Stimulated activated naive CD4-positive, alpha-beta T cell (primary cell): ENCODE data around the gene SLC9A7.
"Not testable (repeated sequence)": the region's sequence is repeated elsewhere in the genome, so short reads cannot be mapped to it uniquely, and the experiment has no call there.

Experiments used
- DNase-seq, 6 experiments: peaks; one replicate each; lab custom pipeline; 2025; lab: John Stamatoyannopoulos, UW

Gene SLC9A7

DNA sequence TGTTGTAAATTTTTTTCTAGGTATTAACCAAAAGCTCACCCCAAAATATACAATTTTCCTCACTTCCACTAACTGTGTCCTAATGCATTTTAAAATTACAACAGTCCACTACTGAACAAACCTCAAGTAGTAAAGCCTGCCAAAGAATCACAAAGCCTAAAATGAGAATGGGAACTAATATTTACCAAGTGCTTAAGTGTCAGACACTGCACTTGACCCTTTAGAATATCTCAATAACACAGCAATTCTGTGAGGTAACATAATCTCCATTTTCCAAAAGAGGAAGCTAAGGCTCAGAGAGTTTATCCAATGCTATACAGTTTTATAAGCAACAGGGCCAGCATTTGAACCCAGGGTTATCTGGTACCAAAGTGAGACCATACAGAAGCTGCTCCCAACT lies 4.9 kb downstream of the SLC9A7 start:
- no peak for DNase-seq

GRCh38 chrX:46750889-46751288 lies 8.0 kb downstream of the SLC9A7 start:
- no peak for DNase-seq

DNA sequence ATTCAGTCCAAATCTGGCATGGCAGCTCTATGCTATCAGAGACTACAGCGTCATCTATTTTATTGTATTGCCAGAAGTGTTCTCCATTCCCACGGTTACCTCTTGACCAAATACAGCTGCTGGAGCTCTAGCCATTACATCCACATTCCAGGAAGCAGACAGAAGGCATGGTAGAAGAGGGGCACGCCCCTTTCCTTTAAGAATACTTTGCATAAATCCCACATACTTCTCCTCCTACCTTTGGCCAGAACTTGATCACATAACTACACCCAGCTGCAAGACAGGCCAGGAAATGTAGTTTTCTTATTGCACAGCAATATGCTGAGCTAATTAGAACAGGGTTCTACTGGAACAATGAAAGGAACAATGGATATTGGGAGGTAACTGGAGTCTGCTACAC lies 14.9 kb downstream of the SLC9A7 start:
- DNase-seq = no peak

DNA sequence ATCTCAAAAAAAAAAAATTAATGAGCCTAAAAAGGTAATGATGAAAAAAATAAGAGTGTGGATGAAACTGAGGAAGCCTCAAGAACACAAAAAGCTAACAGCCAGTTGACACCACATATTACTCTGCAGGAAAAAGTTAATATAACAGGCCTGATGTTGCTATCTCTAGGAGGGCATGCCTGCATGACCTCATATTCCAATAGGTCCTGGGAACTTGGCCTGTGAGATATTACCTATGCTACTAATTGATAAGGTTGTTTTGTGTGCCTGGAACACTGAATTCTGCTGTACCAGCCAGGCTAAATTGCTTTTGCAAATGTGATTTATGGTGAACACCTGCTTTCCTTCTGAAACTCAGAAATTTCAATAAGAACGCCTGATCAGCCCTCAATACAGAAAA lies 15.9 kb downstream of the SLC9A7 start:
- DNase-seq = no peak

DNA sequence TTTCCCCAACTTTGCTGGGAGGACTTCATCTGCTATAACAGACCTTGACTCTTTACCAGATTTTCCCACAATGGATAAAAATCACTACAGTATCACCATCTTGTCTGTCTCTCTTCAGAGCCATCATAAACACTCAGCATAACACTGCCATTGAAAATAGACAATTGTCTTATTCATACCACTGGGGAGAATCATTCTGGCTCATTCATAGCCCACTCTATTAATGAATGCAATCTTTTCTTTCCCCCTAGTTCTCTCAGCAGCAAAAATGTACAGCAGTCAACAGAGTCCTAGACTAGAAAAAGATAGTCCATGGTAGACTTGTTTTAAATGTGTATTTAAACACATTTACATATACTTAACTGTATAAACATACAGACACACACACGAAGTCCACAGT lies 19.2 kb downstream of the SLC9A7 start:
- no peak for DNase-seq

DNA sequence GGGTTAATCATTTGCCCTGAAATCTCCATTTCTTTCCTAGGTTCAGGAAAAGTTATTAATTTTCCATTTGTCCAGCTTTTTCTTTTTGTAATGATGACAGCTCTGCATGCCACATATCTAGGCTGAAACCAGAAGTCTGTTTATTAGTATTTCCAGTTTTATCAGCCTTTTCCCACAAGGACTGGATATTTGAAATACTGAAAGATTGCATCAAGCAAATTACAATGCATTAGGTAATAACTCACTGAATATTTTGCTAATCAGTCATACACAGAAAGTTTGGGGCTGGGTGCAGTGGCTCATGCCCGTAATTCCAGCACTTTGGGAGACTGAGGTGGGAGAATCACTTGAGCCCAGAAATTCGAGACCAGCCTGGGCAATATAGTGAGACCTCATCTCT lies 21.5 kb downstream of the SLC9A7 start:
- no peak for DNase-seq

- DNase-seq = no peak
Observed at GRCh38 chrX:46737041-46737440, 21.9 kb downstream of the SLC9A7 start.

- DNase-seq = no peak
Observed at GRCh38 chrX:46735622-46736021, 23.3 kb downstream of the SLC9A7 start.

GRCh38 chrX:46733226-46733625 lies 25.7 kb downstream of the SLC9A7 start:
- DNase-seq = no peak

DNA sequence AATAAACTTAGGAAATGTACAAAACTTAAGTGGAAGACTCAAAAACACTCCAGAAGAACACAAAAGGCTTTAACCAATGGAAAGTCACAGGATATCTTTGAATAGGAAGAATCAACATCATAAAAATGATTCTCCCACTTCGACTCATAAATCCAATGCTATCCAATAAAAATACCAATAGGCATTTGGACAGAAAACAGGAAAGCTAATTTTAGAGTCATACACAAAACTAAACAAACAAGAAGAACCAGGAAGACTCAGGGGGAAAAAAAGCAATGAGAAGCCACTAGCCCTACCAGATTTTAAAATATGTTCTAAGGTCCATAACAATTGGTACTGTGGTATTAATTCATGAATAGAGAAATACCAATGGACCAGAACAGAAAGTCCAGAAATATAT lies 28.2 kb downstream of the SLC9A7 start:
- DNase-seq = no peak

DNA sequence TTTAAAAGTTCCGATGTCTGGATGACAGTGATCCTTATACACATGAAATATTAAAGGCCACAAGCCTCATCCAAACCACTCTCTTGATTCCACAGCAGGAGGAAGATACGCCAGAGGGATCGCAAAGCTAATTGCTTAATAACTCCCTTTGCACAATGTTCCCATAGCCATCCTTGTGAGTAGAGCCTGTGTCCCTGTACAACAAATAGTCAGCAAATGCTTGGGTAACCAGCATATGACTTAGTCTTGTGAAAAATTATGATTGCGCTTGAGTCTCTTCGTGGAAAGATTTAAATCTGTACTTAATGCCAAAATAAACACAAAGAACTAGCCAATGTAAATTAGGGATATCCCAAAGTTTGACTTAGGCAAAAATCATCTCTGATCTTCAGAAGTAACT lies 31.5 kb downstream of the SLC9A7 start:
- no peak for DNase-seq

- not testable (repeated sequence) for DNase-seq
Observed at GRCh38 chrX:46723569-46723927, 35.4 kb downstream of the SLC9A7 start.

GRCh38 chrX:46722742-46723568 lies 36.0 kb downstream of the SLC9A7 start:
- DNase-seq = no peak

DNA sequence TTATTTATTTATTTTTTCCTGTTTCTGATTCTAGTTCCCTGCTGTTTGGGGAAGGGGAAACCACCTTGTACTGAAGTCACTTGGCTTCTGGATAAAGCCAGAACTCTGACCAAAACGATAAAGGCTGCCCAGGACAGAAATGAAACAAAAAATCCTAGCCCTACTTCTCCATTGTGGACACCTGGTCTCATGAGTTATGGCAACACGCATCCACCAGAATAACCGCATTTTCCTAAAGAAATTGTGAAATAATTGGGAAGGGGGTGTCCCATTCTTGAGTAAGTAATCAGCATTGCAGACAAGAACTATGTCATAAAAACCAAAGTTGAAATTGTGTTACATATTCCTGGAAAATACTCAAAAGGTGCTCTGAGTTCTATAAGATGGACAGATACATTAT lies 42.1 kb downstream of the SLC9A7 start:
- DNase-seq = no peak

GRCh38 chrX:46715997-46716396 lies 42.9 kb downstream of the SLC9A7 start:
- DNase-seq = no peak

DNA sequence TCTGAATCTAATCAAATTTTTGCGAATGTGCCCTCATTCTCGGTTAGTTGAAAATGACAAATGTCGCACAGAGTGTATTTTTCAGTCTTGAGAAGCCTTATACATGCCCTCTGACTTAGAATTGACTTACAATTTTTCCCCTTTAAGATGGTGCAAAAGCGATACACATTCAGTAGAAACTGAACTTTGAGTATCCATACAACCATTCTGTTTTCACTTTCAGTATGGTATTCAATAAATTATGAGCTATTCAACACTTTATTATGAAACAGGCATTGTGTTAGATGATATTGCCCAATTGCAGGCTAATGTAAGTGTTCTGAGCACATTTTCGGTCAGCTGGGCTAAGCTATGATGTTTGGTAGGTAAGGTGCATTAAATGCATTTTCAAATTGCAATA lies 43.4 kb downstream of the SLC9A7 start:
- DNase-seq = no peak

- DNase-seq = no peak
Observed at GRCh38 chrX:46713672-46714490, 45.0 kb downstream of the SLC9A7 start.

DNA sequence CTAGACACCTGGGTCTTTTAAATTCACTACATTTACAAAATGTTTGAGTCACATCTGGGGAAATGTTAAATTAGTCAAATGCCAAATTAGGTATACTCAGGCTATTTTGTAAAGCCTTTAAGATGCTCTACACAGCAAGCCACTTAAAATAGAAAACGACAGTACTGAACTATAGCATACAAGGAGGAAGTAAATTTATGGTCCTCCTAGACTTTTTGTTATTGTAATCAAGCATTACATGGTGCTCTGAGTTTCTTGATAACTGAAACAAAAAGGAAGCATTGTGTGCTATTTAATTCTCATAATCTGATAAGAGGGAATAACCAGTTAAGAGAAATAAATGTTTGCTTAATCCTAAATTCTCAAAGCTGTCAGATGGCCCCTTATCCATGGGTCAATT lies 46.2 kb downstream of the SLC9A7 start:
- no peak for DNase-seq

GRCh38 chrX:46710927-46711623 lies 47.8 kb downstream of the SLC9A7 start:
- no peak for DNase-seq

DNA sequence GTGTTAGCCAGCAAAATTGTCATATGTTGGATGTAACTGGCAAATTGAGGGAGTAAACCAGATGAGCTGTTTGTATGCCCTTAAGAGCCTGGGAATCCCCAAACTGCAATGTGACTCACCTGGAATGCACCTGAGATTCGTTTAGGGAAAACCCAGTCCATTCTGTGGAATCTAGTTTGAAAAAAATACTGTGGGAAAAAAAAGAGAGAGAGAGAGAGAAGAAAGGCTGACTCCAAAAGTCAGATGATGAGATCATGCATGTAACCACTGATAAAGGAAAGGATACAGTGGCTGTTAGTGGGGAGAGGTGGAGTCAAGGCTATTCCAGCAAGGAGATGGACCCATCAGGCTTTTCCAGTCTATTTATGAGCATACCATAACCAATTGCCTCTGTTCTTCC lies 48.5 kb downstream of the SLC9A7 start:
- no peak for DNase-seq

- no peak for DNase-seq
Observed at GRCh38 chrX:46707274-46707965, 51.5 kb downstream of the SLC9A7 start.

DNA sequence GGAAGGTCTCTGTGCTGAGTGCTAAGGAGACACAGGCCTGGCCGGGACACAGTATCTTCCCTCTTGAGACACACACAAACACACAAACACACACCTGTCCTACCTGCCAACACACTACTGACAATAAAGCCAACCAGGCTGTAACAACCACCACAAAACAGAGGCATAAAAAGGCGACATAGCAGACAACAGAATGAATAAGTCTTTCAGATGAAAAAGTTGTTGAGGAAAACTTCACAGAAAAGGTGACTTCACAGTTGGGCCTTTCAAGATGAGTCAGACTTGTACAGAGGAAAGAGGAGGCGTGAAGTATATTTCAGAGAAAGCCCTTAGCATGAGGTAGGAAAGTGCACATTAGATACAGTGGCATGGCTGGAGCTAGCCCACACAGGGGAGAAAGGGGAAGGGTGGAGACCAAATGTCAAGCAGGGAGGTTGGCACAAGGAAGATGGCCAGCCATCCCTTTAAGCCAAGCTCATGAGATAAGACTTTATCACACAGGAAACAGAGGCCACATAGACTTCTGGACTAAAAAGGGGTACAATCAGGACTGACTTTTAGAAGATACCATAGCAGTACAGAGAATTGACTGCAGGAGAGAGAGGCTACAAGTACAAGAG lies 54.0 kb downstream of the SLC9A7 start:
- DNase-seq = no peak
